GM23248 (cell line): ENCODE data around the gene NR3C2. TPM values are rescaled to one million over a fixed set of nuclear protein-coding genes. Genes with fewer than 3 reads are reported as not detected.

Experiments
- DNase-seq: peaks from one replicate; pipeline ENCODE4 v3.0.0-alpha.2; 2015
- H2AFZ ChIP-seq: fragments of 200-600 bp; sonication (generic); 2 replicates; pipeline ENCODE4 v1.6.1; 2016; ENCODE audit warnings: antibody characterized with exemption
- H3F3A ChIP-seq: fragments of 200-600 bp; sonication (generic); 2 replicates; pipeline ENCODE4 v1.6.1; 2016; ENCODE audit warnings: mild to moderate bottlenecking, antibody characterized with exemption, mixed run types; ENCODE audit not compliant: insufficient read depth
- H3K27ac ChIP-seq: fragments of 200-600 bp; sonication (generic); 2 replicates; pipeline ENCODE4 v1.5.1; 2016; ENCODE audit warnings: mild to moderate bottlenecking
- H3K27me3 ChIP-seq: fragments of 200-600 bp; sonication (generic); replicated peaks from 2 replicates; pipeline ENCODE4 v1.6.1; 2016; ENCODE audit warnings: mild to moderate bottlenecking; ENCODE audit not compliant: insufficient read depth
- H3K36me3 ChIP-seq: fragments of 200-600 bp; sonication (generic); 2 replicates; pipeline ENCODE4 v1.6.1; 2016; ENCODE audit warnings: low read depth, mild to moderate bottlenecking
- H3K4me1 ChIP-seq: fragments of 200-600 bp; sonication (generic); 2 replicates; pipeline ENCODE4 v1.6.1; 2016; ENCODE audit warnings: mild to moderate bottlenecking; ENCODE audit not compliant: insufficient read depth
- H3K4me2 ChIP-seq: fragments of 200-600 bp; sonication (generic); one replicate; pipeline ENCODE4 v1.6.1; 2016; ENCODE audit warnings: mild to moderate bottlenecking; ENCODE audit not compliant: unreplicated experiment
- H3K4me3 ChIP-seq: fragments of 200-600 bp; sonication (generic); 2 replicates; pipeline ENCODE4 v1.5.1; 2016; ENCODE audit warnings: mild to moderate bottlenecking
- H3K79me2 ChIP-seq: fragments of 200-600 bp; sonication (generic); 2 replicates; pipeline ENCODE4 v1.6.1; 2016; ENCODE audit warnings: mild to moderate bottlenecking; ENCODE audit not compliant: insufficient read depth
- H3K9ac ChIP-seq: fragments of 200-600 bp; sonication (generic); 2 replicates; pipeline ENCODE4 v1.6.1; 2016; ENCODE audit warnings: mild to moderate bottlenecking
- H3K9me2 ChIP-seq: fragments of 200-600 bp; sonication (generic); 2 replicates; pipeline ENCODE4 v1.6.1; 2016; ENCODE audit warnings: mixed run types, mild to moderate bottlenecking, moderate library complexity; ENCODE audit not compliant: insufficient read depth
- H3K9me3 ChIP-seq: fragments of 200-600 bp; sonication (generic); one replicate; pipeline ENCODE4 v1.6.1; 2017; ENCODE audit warnings: low read depth
- H4K20me1 ChIP-seq: fragments of 200-600 bp; sonication (generic); 2 replicates; pipeline ENCODE4 v1.6.0; 2016; ENCODE audit not compliant: insufficient read depth
- EZH2 ChIP-seq: fragments of 200-600 bp; sonication (generic); IDR thresholded peaks from 2 replicates; pipeline ENCODE4 v1.6.1; 2018; ENCODE audit warnings: antibody characterized with exemption, mild to moderate bottlenecking; ENCODE audit not compliant: insufficient read depth, poor library complexity, severe bottlenecking
- EZH2phosphoT487 ChIP-seq: fragments of 200-600 bp; sonication (generic); IDR thresholded peaks from 2 replicates; pipeline ENCODE4 v1.6.1; 2018; ENCODE audit warnings: antibody characterized with exemption, moderate library complexity, mild to moderate bottlenecking, low read depth; ENCODE audit not compliant: insufficient read depth
- WGBS, 2 experiments: methylation state at CpG; one replicate each; pipeline ENCODE4 v1.1.6; 2015 to 2017; ENCODE audit warnings: low lambda C conversion rate in 2 of 2, low coverage in 1 of 2; ENCODE audit errors: missing lambda C conversion rate in 2 of 2; 5-methylcytosine and 5-hydroxymethylcytosine counted together
- in situ Hi-C: fragments of 300-500 bp; cut with MboI; formaldehyde crosslinking; loops from 2 replicates; pipeline ENCODE4 v1.15.0; 2020
- polyA plus RNA-seq: library from polyadenylated mRNA; unstranded; fragments of >200 nt; fragmentation: Nextera tagmentation; extraction: Ambion mirVana; gene quantifications from 2 replicates; pipeline ENCODE4 v1.2.1, GENCODE V29; 2016
- total RNA-seq: library from RNA; depleted of rRNA; stranded (reverse); fragments of >200 nt; shearing (Covaris generic); gene quantifications from 2 replicates; pipeline ENCODE4 v1.2.3, GENCODE V29; 2014

The NR3C2 gene
- total and polyA plus RNA-seq, 2 experiments from 2014 or later = 0.04 TPM; not detected in 1

DNA sequence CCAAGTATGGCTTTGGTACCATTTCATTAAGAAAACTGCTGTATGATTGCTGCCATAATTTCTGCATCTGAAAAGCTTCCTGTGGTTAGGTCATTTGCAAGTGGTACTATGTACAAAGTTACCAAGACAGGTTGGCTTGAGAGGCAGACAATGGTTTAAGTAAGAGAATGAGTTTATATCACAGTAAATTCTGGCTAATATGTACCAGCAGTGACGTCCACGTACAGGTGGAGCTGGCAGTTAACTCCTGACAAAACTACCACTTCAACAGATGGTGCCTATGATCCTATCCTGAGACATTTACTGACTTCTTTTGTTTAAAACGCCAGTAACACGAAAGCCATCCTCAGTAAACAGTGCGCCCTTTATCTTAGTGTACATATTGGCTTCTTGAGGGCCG, 198.4 kb downstream of the NR3C2 start:
- no peak for DNase-seq
- no peak overlapping the region for H3K9ac ChIP-seq
- no peaks in the 10 kb centered on the region for H3K27me3 ChIP-seq
- no peak overlapping the region for H2AFZ ChIP-seq
- in situ Hi-C loops = no loop called here
- no peaks in the 10 kb centered on the region for H3K79me2 ChIP-seq
- H3K4me1 ChIP-seq = no peaks in the 10 kb centered on the region
- 60 to 64% methylated on average over 6 of the region's 6 CpGs for WGBS, 2 experiments
- H3K4me2 ChIP-seq = no peak overlapping the region
- H3K27ac ChIP-seq = no peak overlapping the region
- H4K20me1 ChIP-seq = no peaks in the 10 kb centered on the region
- H3K4me3 ChIP-seq = no peak overlapping the region
- no peaks in the 10 kb centered on the region for H3F3A ChIP-seq
- peaks cover 5% of the 10 kb centered on the region; the same call in 1 of the 2 replicates for H3K9me2 ChIP-seq
- TF ChIP-seq EZH2phosphoT487 = no peak
- H3K9me3 ChIP-seq = no peaks in the 10 kb centered on the region
- no peaks in the 10 kb centered on the region for H3K36me3 ChIP-seq

GRCh38 chr4:148240241-148240640, 202.0 kb downstream of the NR3C2 start:
- Histone ChIP-seq H3K4me3 (no peak overlapping the region), H3F3A (no peaks in the 10 kb centered on the region), H3K9me2 (no peaks in the 10 kb centered on the region), H3K4me2 (no peak overlapping the region), H3K27me3 (no peaks in the 10 kb centered on the region), H3K79me2 (no peaks in the 10 kb centered on the region), H3K36me3 (no peaks in the 10 kb centered on the region), H3K4me1 (no peaks in the 10 kb centered on the region), H2AFZ (no peak overlapping the region), H3K9ac (no peak overlapping the region), H3K9me3 (no peaks in the 10 kb centered on the region), H3K27ac (no peak overlapping the region), H4K20me1 (no peaks in the 10 kb centered on the region)
- no peak for DNase-seq
- in situ Hi-C loops = no loop called here
- WGBS, 2 experiments = 85 to 88% methylated on average over 4 of the region's 4 CpGs
- TF ChIP-seq EZH2phosphoT487 = no peak
- TF ChIP-seq EZH2 = no peak

DNA sequence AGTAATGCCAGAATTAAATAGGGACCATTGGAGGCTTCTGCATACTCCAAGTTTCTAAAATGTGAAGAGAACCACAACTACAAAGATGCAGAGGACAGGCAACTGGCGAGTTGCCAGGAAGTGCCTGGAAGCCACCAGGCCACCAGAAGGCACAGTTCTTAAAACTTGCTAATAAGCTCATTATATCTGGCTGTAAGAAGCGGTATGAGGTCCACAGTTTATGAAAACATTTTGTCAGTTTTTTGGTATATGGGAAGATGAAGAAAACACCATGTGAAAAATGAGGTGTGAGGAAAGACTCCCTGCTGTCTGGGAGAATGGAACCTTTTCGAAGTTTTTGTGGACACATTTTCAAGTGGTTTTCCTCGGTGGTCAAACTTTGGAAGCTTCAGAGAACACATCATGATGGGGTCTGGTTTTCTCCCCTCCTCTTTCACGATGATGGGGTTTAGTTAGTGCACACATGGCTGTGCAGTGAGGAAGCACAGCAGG, 202.7 kb downstream of the NR3C2 start:
- no peak for DNase-seq

GRCh38 chr4:148238811-148239493, 203.3 kb downstream of the NR3C2 start:
- Histone ChIP-seq H3K36me3 (no peaks in the 10 kb centered on the region), H3K4me2 (no peak overlapping the region), H3K4me3 (no peak overlapping the region), H3F3A (no peaks in the 10 kb centered on the region), H3K9ac (no peak overlapping the region), H3K27me3 (no peaks in the 10 kb centered on the region), H3K4me1 (no peaks in the 10 kb centered on the region), H3K27ac (no peak overlapping the region), H2AFZ (no peak overlapping the region), H3K79me2 (no peaks in the 10 kb centered on the region), H4K20me1 (no peaks in the 10 kb centered on the region), H3K9me2 (no peaks in the 10 kb centered on the region), H3K9me3 (no peaks in the 10 kb centered on the region)
- TF ChIP-seq EZH2phosphoT487 (no peak), EZH2 (no peak)
- 38 to 48% methylated on average over 4 of the region's 4 CpGs for WGBS, 2 experiments
- in situ Hi-C loops = no loop called here
- no peak for DNase-seq

More for the DNA sequence above, 202.7 kb downstream of the NR3C2 start:
- in situ Hi-C loops = no loop called here
- TF ChIP-seq EZH2 = no peak
- no peak for TF ChIP-seq EZH2phosphoT487
- Histone ChIP-seq H3K4me1 (no peaks in the 10 kb centered on the region), H3K9me3 (no peaks in the 10 kb centered on the region), H2AFZ (no peak overlapping the region), H3K36me3 (no peaks in the 10 kb centered on the region), H4K20me1 (no peaks in the 10 kb centered on the region), H3K27ac (no peak overlapping the region), H3F3A (no peaks in the 10 kb centered on the region), H3K4me3 (no peak overlapping the region), H3K79me2 (no peaks in the 10 kb centered on the region), H3K9ac (no peak overlapping the region), H3K27me3 (no peaks in the 10 kb centered on the region), H3K4me2 (no peak overlapping the region), H3K9me2 (no peaks in the 10 kb centered on the region)
- 55 to 57% methylated on average over 5 of the region's 5 CpGs for WGBS, 2 experiments
